Gastroesophageal sphincter (tissue), 4 donors: ENCODE data around the gene CHRNA3. TPM values are rescaled to one million over a fixed set of nuclear protein-coding genes. Genes with fewer than 3 reads are reported as not detected.
"Not testable (repeated sequence)": the region's sequence is repeated elsewhere in the genome, so short reads cannot be mapped to it uniquely, and the experiment has no call there.

ENCODE experiments used
- ATAC-seq: fragments of 150-250 bp; one replicate; pipeline ENCODE4 v1.9.1; 2016; ENCODE audit warnings: mild to moderate bottlenecking, moderate library complexity
- H3K27ac ChIP-seq, 4 donors: fragments of 200-600 bp; sonication (generic) in 3 of 4; 1 replicate in 3 of 4; 2 replicates in 1 of 4; pipeline ENCODE4 v1.5.1; 2016 to 2019
- H3K27me3 ChIP-seq: fragments of 200-600 bp; sonication (generic); one replicate; pipeline ENCODE4 v1.5.1; 2019
- H3K36me3 ChIP-seq, 2 donors: fragments of 200-600 bp; sonication (generic); one replicate each; pipeline ENCODE4 v1.5.1; 2019; ENCODE audit warnings: control low read depth in 1 of 2
- H3K4me1 ChIP-seq, 3 donors: fragments of 200-600 bp; sonication (generic); 1 replicate in 2 of 3; 2 replicates in 1 of 3; pipeline ENCODE4 v1.5.1; 2016 to 2019; ENCODE audit warnings: control low read depth in 2 of 3
- H3K4me3 ChIP-seq, 2 donors: fragments of 200-600 bp; sonication (generic); one replicate each; pipeline ENCODE4 v1.5.1; 2019; ENCODE audit warnings: mild to moderate bottlenecking in 1 of 2, moderate library complexity in 1 of 2
- H3K9me3 ChIP-seq, 3 donors: fragments of 200-600 bp; sonication (generic); one replicate each; pipeline ENCODE4 v1.5.1; 2017 to 2019; ENCODE audit warnings: control low read depth in 2 of 3
- EP300 ChIP-seq: sonication (generic); formaldehyde crosslinking; IDR thresholded peaks from one replicate; pipeline ENCODE4 v1.6.1; 2017; ENCODE audit warnings: antibody characterized with exemption, mild to moderate bottlenecking
- POLR2A ChIP-seq, 2 donors: fragments of 450-650 bp; IDR thresholded peaks; one replicate each; pipeline ENCODE4 v1.6.1; 2017; ENCODE audit warnings: antibody characterized with exemption in 2 of 2, mild to moderate bottlenecking in 2 of 2, moderate library complexity in 1 of 2
- POLR2AphosphoS5 ChIP-seq: sonication (generic); formaldehyde crosslinking; IDR thresholded peaks from one replicate; pipeline ENCODE4 v1.6.1; 2017; ENCODE audit warnings: antibody characterized with exemption
- WGBS, 2 donors: methylation state at CpG; one replicate each; pipeline ENCODE4 v1.1.5; 2018; ENCODE audit warnings: low coverage in 1 of 2; 5-methylcytosine and 5-hydroxymethylcytosine counted together
- total RNA-seq, 4 donors: library from RNA; depleted of rRNA; stranded (reverse); fragments of >200 nt; gene quantifications; one replicate each; pipeline ENCODE4 v1.1.0, GENCODE V29; 2016
- TF ChIP-seq, protein P1 (sequence below), 4 experiments: fragments of 200-600 bp in 2 of 4; fragments of 450-650 bp in 2 of 4; sonication (generic) in 1 of 4; IDR thresholded peaks; one replicate each; pipeline ENCODE4 v1.5.1; 2017 to 2019; ENCODE audit warnings: antibody characterized with exemption in 4 of 4, mild to moderate bottlenecking in 2 of 4, moderate library complexity in 2 of 4

Gene CHRNA3
- total RNA-seq, 4 donors from 2014 or later, result 1.1 to 3.1 (median 1.1) TPM; not detected in 1

GRCh38 chr15:78565097-78565950, 55.5 kb downstream of the CHRNA3 start, which contains the start of gene CHRNA5:
Gene CHRNA5 (plus strand): TSS chr15:78565520. CDS start chr15:78565720, 200 bp downstream.
- Histone ChIP-seq H3K4me1 (peaks cover 0 to 20% (median 0%) of the 10 kb centered on the region in 3 donors), H3K27ac (peak within 1 kb of the TSS in 3 of 4 donors; percentile 70 to 80 (median 75)), H3K27me3 (peaks cover 10% of the 10 kb centered on the region), H3K4me3 (peak within 1 kb of the TSS; percentile 52 to 71), H3K36me3 (no peaks in the 10 kb centered on the region), H3K9me3 (no peaks in the 10 kb centered on the region)
- ATAC-seq, result peak; percentile 99
- WGBS, 2 donors, result 0% methylated on average over 1 to 14 of the region's 75 CpGs
- TF ChIP-seq POLR2A (IDR thresholded peaks at IDR 0.05) (no peak), POLR2AphosphoS5 (no peak), EP300 (no peak)
- TF ChIP-seq, protein P1, sequence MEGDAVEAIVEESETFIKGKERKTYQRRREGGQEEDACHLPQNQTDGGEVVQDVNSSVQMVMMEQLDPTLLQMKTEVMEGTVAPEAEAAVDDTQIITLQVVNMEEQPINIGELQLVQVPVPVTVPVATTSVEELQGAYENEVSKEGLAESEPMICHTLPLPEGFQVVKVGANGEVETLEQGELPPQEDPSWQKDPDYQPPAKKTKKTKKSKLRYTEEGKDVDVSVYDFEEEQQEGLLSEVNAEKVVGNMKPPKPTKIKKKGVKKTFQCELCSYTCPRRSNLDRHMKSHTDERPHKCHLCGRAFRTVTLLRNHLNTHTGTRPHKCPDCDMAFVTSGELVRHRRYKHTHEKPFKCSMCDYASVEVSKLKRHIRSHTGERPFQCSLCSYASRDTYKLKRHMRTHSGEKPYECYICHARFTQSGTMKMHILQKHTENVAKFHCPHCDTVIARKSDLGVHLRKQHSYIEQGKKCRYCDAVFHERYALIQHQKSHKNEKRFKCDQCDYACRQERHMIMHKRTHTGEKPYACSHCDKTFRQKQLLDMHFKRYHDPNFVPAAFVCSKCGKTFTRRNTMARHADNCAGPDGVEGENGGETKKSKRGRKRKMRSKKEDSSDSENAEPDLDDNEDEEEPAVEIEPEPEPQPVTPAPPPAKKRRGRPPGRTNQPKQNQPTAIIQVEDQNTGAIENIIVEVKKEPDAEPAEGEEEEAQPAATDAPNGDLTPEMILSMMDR (IDR thresholded peaks at IDR 0.05), result no peak

GRCh38 chr15:78564743-78565096, 56.1 kb downstream of the CHRNA3 start:
- no peak for ATAC-seq
- Histone ChIP-seq H3K4me3 (peak overlapping the region in 1 of 2 donors; percentile 71), H3K9me3 (no peaks in the 10 kb centered on the region), H3K4me1 (peaks cover 0 to 20% (median 0%) of the 10 kb centered on the region in 3 donors), H3K27me3 (peaks cover 6% of the 10 kb centered on the region), H3K27ac (peak overlapping the region in 3 of 4 donors; percentile 70 to 80 (median 75)), H3K36me3 (no peaks in the 10 kb centered on the region)
- TF ChIP-seq EP300 (no peak), POLR2AphosphoS5 (no peak), POLR2A (IDR thresholded peaks at IDR 0.05) (no peak)
- TF ChIP-seq, protein P1 (IDR thresholded peaks at IDR 0.05), result no peak
- WGBS, 2 donors, result 49 to 57% methylated on average over 9 of the region's 11 CpGs

DNA sequence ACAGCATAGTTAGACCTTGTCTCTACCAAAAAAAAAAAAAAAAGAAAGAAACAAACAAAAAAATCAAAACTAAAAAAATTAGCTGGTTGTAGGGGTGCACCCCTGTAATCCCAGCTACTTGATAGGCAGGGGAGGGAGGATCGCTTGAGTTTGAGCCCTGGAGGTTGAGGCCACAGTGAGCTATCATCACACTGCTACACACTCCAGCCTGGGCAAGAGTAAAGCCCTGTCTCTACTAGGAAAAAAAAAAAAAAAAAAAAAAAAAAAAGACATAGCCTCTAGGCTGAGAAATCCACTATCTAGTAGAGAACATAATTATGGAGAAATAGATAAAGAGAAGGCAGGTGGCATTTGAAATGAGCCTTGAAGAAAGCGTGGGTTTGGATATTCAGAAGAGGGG, 57.7 kb downstream of the CHRNA3 start:
- Histone ChIP-seq H3K27me3 (no peaks in the 10 kb centered on the region), H3K9me3 (no peaks in the 10 kb centered on the region), H3K36me3 (no peaks in the 10 kb centered on the region), H3K4me1 (peaks cover 0 to 20% (median 0%) of the 10 kb centered on the region in 3 donors), H3K27ac (no peak overlapping the region), H3K4me3 (no peak overlapping the region)
- no peak for ATAC-seq
- TF ChIP-seq, protein P1 (IDR thresholded peaks at IDR 0.05), result no peak
- TF ChIP-seq POLR2AphosphoS5 (no peak), EP300 (no peak), POLR2A (IDR thresholded peaks at IDR 0.05) (no peak)
- 90 to 100% methylated on average over 1 to 2 of the region's 2 CpGs for WGBS, 2 donors

DNA sequence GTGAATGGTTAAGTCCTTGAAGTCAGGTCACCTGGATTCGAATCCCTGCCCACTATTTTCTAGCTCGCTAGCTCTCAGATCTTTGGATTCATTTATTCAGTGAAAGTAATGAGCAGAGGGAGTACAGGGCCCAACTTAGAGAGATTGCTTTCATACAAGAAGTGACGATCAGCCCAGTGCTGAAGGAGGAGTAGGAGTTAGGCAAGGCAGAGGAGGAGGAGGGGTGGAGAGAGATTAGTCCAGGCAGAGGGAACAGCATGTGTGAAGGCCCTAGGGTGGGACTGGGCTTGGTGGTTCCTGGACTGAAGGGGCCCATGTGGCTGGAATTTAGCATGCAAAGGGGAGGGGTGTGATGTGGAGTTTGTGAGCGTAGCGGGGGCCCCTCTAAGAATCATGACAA, 59.3 kb downstream of the CHRNA3 start:
- WGBS, 2 donors, result 79 to 81% methylated on average over 5 of the region's 5 CpGs
- TF ChIP-seq POLR2AphosphoS5 (no peak), EP300 (no peak), POLR2A (IDR thresholded peaks at IDR 0.05) (no peak)
- TF ChIP-seq, protein P1 (IDR thresholded peaks at IDR 0.05), result no peak

DNA sequence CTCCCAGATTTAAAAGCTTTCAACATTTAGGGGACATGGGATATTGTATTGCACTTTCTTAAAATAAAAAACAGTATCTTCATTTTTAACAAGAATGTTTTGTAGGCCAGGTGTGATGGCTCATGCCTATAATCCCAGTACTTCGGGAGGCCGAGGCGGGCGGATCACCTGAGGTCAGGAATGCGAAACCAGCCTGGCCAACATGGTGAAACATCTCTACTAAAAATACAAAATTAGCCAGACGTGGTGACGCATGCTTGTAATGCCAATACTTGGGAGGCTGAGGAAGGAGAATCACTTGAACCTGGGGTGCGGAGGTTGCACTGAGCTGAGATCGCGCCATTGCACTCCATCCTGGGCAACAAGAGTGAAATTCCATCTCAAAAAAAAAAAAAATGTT, 60.6 kb downstream of the CHRNA3 start:
- not testable (repeated sequence) for H3K36me3 ChIP-seq, H3K27me3 ChIP-seq, ATAC-seq, H3K4me1 ChIP-seq, H3K9me3 ChIP-seq, H3K27ac ChIP-seq, H3K4me3 ChIP-seq
- WGBS, 2 donors, result 84 to 90% methylated on average over 10 of the region's 10 CpGs

More for the DNA sequence above, 59.3 kb downstream of the CHRNA3 start:
- Histone ChIP-seq H3K36me3 (no peaks in the 10 kb centered on the region), H3K27ac (no peak overlapping the region), H3K27me3 (no peaks in the 10 kb centered on the region), H3K4me1 (peaks cover 0 to 18% (median 0%) of the 10 kb centered on the region in 3 donors), H3K4me3 (no peak overlapping the region), H3K9me3 (no peaks in the 10 kb centered on the region)
- ATAC-seq, result no peak
